22Rv1 (cell line): ENCODE data around the gene LRFN5.

ENCODE experiments used
- ZFX ChIP-seq: fragments of 450-650 bp; IDR thresholded peaks from 2 replicates; pipeline ENCODE4 v1.6.1; 2017; ENCODE audit warnings: antibody characterized with exemption, borderline replicate concordance
- TF ChIP-seq, protein P1 (sequence below): fragments of 450-650 bp; IDR thresholded peaks from 2 replicates; pipeline ENCODE4 v1.5.1; 2017; ENCODE audit warnings: mild to moderate bottlenecking

DNA sequence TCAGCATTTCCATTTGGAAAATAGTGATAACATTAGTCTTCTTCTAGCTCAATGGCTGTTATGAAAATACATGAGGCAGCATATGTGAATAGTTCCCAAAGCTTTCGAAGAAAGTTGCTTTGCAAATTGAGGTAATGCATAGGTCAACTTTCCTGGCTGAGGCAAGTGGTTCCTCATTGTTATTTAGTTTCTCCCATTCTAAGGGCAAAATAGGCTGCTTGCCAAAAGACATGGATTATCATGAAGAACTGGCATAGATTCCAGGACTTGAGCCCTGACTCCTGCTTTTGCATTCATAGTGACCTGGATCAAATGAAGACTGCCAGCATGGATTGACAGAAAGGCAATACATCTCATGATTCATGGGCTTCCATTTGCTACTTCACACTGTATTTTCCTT lies 35.7 kb downstream of the LRFN5 start:
- TF ChIP-seq, protein P1, sequence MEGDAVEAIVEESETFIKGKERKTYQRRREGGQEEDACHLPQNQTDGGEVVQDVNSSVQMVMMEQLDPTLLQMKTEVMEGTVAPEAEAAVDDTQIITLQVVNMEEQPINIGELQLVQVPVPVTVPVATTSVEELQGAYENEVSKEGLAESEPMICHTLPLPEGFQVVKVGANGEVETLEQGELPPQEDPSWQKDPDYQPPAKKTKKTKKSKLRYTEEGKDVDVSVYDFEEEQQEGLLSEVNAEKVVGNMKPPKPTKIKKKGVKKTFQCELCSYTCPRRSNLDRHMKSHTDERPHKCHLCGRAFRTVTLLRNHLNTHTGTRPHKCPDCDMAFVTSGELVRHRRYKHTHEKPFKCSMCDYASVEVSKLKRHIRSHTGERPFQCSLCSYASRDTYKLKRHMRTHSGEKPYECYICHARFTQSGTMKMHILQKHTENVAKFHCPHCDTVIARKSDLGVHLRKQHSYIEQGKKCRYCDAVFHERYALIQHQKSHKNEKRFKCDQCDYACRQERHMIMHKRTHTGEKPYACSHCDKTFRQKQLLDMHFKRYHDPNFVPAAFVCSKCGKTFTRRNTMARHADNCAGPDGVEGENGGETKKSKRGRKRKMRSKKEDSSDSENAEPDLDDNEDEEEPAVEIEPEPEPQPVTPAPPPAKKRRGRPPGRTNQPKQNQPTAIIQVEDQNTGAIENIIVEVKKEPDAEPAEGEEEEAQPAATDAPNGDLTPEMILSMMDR = no peak
- TF ChIP-seq ZFX = no peak
